ENCODE measurements around the gene SNAPC5. TPM values are rescaled to one million over a fixed set of nuclear protein-coding genes. Genes with fewer than 3 reads are reported as not detected.
A peak's percentile ranks its signal among the peaks of the same experiment; 100 is the strongest.

SNAPC5 gene
- total and polyA plus RNA-seq, 2 donors: 30.2 to 39.9 TPM

GRCh38 chr15:66483131-66483566 is 14.4 kb downstream of the SNAPC5 start:
- H3K9me3 ChIP-seq (ENCODE audit: control insufficient read depth in 2 of 2, insufficient read depth in 1 of 2, low read length in 1 of 2): no peaks in the 10 kb centered on the region
- 98% methylated on average over 3 of the region's 3 CpGs for WGBS
- H3K4me3 ChIP-seq (ENCODE audit: low read length in 2 of 2): no peak overlapping the region
- peaks cover 43 to 46% of the 10 kb centered on the region in 2 donors for H3K36me3 ChIP-seq (ENCODE audit: control insufficient read depth in 2 of 2, insufficient read depth in 2 of 2, low read length in 1 of 2)
- H3K27ac ChIP-seq (ENCODE audit: low read depth in 1 of 2, low read length in 1 of 2): no peak overlapping the region
- H3K27me3 ChIP-seq (ENCODE audit: control insufficient read depth in 2 of 2, insufficient read depth in 1 of 2, low read length in 1 of 2): no peaks in the 10 kb centered on the region
- DNase-seq (ENCODE audit: low read depth in 6 of 9, low spot score in 9 of 9): no peak
- no peaks in the 10 kb centered on the region for H3K4me1 ChIP-seq (ENCODE audit: control insufficient read depth in 2 of 2, insufficient read depth in 2 of 2, low read length in 2 of 2)

- H3K27me3 ChIP-seq (ENCODE audit: control insufficient read depth in 2 of 2, insufficient read depth in 1 of 2, low read length in 1 of 2): no peaks in the 10 kb centered on the region
- no peak for DNase-seq (ENCODE audit: low read depth in 6 of 9, low spot score in 9 of 9)
- H3K4me3 ChIP-seq (ENCODE audit: low read length in 2 of 2): no peak overlapping the region
- peaks cover 37 to 40% of the 10 kb centered on the region in 2 donors for H3K36me3 ChIP-seq (ENCODE audit: control insufficient read depth in 2 of 2, insufficient read depth in 2 of 2, low read length in 1 of 2)
- no peak overlapping the region for H3K27ac ChIP-seq (ENCODE audit: low read depth in 1 of 2, low read length in 1 of 2)
- no peaks in the 10 kb centered on the region for H3K4me1 ChIP-seq (ENCODE audit: control insufficient read depth in 2 of 2, insufficient read depth in 2 of 2, low read length in 2 of 2)
- H3K9me3 ChIP-seq (ENCODE audit: control insufficient read depth in 2 of 2, insufficient read depth in 1 of 2, low read length in 1 of 2): no peaks in the 10 kb centered on the region
- WGBS: 92% methylated on average over 9 of the region's 9 CpGs
Observed at GRCh38 chr15:66482539-66482938, 15.0 kb downstream of the SNAPC5 start.

DNA sequence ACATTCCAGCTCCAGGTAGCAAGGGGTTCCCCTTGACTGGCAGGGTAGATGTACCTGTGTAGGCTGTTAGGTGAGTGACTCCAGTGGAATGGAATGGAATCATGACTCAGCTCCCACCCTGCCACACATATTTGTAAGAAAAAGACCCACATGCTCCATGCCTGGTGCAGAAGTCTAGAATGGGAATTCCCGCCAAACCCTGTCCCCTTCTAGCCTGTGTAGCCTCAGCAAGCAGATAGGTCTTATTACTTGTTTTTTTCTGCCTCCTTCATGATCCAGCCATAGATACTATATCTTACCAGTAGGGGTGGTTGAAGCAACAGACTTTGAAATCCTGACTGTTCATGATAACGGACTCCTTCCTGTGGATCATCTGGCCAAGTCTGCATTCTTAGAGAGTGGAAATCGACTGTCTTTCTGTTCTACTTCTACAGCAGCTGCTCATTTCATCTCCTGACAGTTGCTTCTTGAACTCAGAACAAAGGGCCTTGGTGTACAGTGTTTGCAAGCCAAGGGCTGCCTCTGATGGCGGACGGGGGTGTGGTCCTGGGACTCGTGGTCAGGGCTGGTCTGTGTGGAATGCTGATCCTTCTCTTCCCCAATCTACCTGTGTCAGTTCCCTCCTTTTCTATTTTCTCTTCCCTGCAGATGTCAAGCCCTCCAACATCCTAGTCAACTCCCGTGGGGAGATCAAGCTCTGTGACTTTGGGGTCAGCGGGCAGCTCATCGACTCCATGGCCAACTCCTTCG is 16.3 kb downstream of the SNAPC5 start:
- 97% methylated on average over 10 of the region's 10 CpGs for WGBS
- Histone ChIP-seq H3K36me3 (ENCODE audit: control insufficient read depth in 2 of 2, insufficient read depth in 2 of 2, low read length in 1 of 2) (peaks cover 28 to 32% of the 10 kb centered on the region in 2 donors), H3K4me1 (ENCODE audit: control insufficient read depth in 2 of 2, insufficient read depth in 2 of 2, low read length in 2 of 2) (no peaks in the 10 kb centered on the region), H3K4me3 (ENCODE audit: low read length in 2 of 2) (no peak overlapping the region), H3K27me3 (ENCODE audit: control insufficient read depth in 2 of 2, insufficient read depth in 1 of 2, low read length in 1 of 2) (no peaks in the 10 kb centered on the region), H3K27ac (ENCODE audit: low read depth in 1 of 2, low read length in 1 of 2) (no peak overlapping the region), H3K9me3 (ENCODE audit: control insufficient read depth in 2 of 2, insufficient read depth in 1 of 2, low read length in 1 of 2) (no peaks in the 10 kb centered on the region)
- no peak for DNase-seq (ENCODE audit: low read depth in 6 of 9, low spot score in 9 of 9)

- no peaks in the 10 kb centered on the region for H3K4me1 ChIP-seq (ENCODE audit: control insufficient read depth in 2 of 2, insufficient read depth in 2 of 2, low read length in 2 of 2)
- H3K4me3 ChIP-seq (ENCODE audit: low read length in 2 of 2): no peak overlapping the region
- no peaks in the 10 kb centered on the region for H3K27me3 ChIP-seq (ENCODE audit: control insufficient read depth in 2 of 2, insufficient read depth in 1 of 2, low read length in 1 of 2)
- 91% methylated on average over 6 of the region's 6 CpGs for WGBS
- H3K9me3 ChIP-seq (ENCODE audit: control insufficient read depth in 2 of 2, insufficient read depth in 1 of 2, low read length in 1 of 2): no peaks in the 10 kb centered on the region
- no peak for DNase-seq (ENCODE audit: low read depth in 6 of 9, low spot score in 9 of 9)
- H3K27ac ChIP-seq (ENCODE audit: low read depth in 1 of 2, low read length in 1 of 2): no peak overlapping the region
- H3K36me3 ChIP-seq (ENCODE audit: control insufficient read depth in 2 of 2, insufficient read depth in 2 of 2, low read length in 1 of 2): peaks cover 25% of the 10 kb centered on the region in 2 donors
Observed at GRCh38 chr15:66480267-66480666, 17.3 kb downstream of the SNAPC5 start.

DNA sequence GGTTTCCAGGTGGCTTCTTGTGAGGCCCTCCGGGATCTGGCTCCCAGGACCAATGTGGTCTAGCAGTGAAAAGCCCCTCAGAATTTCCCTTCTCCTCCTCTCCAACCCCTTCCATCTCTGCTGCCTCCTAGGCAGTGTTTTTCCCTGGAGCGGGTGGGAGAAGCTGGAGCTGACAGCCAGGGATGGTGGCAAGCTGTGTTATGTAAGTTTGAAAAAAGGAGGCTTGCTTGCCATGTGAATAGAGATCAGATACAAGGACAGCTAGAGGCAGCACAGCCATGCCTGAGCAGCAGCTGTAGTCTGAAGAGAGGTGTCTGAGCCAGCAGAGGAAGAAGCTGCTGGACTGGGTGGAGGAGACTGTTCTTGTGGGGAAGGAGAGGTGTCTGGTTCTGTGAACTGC is 20.6 kb downstream of the SNAPC5 start:
- Histone ChIP-seq H3K27ac (ENCODE audit: low read depth in 1 of 2, low read length in 1 of 2) (no peak overlapping the region), H3K9me3 (ENCODE audit: control insufficient read depth in 2 of 2, insufficient read depth in 1 of 2, low read length in 1 of 2) (no peaks in the 10 kb centered on the region), H3K27me3 (ENCODE audit: control insufficient read depth in 2 of 2, insufficient read depth in 1 of 2, low read length in 1 of 2) (no peaks in the 10 kb centered on the region), H3K4me1 (ENCODE audit: control insufficient read depth in 2 of 2, insufficient read depth in 2 of 2, low read length in 2 of 2) (peaks cover 5 to 6% of the 10 kb centered on the region in 2 donors), H3K4me3 (ENCODE audit: low read length in 2 of 2) (no peak overlapping the region), H3K36me3 (ENCODE audit: control insufficient read depth in 2 of 2, insufficient read depth in 2 of 2, low read length in 1 of 2) (peaks cover 6 to 12% of the 10 kb centered on the region in 2 donors)
- 95% methylated on average over 2 of the region's 2 CpGs for WGBS
- DNase-seq (ENCODE audit: low read depth in 6 of 9, low spot score in 9 of 9): no peak

GRCh38 chr15:66476535-66476934 is 21.0 kb downstream of the SNAPC5 start:
- Histone ChIP-seq H3K9me3 (ENCODE audit: control insufficient read depth in 2 of 2, insufficient read depth in 1 of 2, low read length in 1 of 2) (no peaks in the 10 kb centered on the region), H3K4me3 (ENCODE audit: low read length in 2 of 2) (no peak overlapping the region), H3K27ac (ENCODE audit: low read depth in 1 of 2, low read length in 1 of 2) (no peak overlapping the region), H3K27me3 (ENCODE audit: control insufficient read depth in 2 of 2, insufficient read depth in 1 of 2, low read length in 1 of 2) (no peaks in the 10 kb centered on the region), H3K36me3 (ENCODE audit: control insufficient read depth in 2 of 2, insufficient read depth in 2 of 2, low read length in 1 of 2) (peaks cover 1 to 7% of the 10 kb centered on the region in 2 donors), H3K4me1 (ENCODE audit: control insufficient read depth in 2 of 2, insufficient read depth in 2 of 2, low read length in 2 of 2) (peaks cover 8 to 10% of the 10 kb centered on the region in 2 donors)
- 97% methylated on average over 4 of the region's 4 CpGs for WGBS
- no peak for DNase-seq (ENCODE audit: low read depth in 6 of 9, low spot score in 9 of 9)

GRCh38 chr15:66474963-66475362 is 22.6 kb downstream of the SNAPC5 start:
- 96% methylated on average over 3 of the region's 3 CpGs for WGBS

GRCh38 chr15:66474135-66474534 is 23.4 kb downstream of the SNAPC5 start:
- no peak overlapping the region for H3K4me3 ChIP-seq (ENCODE audit: low read length in 2 of 2)
- 96% methylated on average over 2 of the region's 2 CpGs for WGBS
- H3K27ac ChIP-seq (ENCODE audit: low read depth in 1 of 2, low read length in 1 of 2): no peak overlapping the region

More at GRCh38 chr15:66474963-66475362, 22.6 kb downstream of the SNAPC5 start:
- H3K4me3 ChIP-seq (ENCODE audit: low read length in 2 of 2): no peak overlapping the region
- H3K9me3 ChIP-seq (ENCODE audit: control insufficient read depth in 2 of 2, insufficient read depth in 1 of 2, low read length in 1 of 2): no peaks in the 10 kb centered on the region
- no peak for DNase-seq (ENCODE audit: low read depth in 6 of 9, low spot score in 9 of 9)
- H3K36me3 ChIP-seq (ENCODE audit: control insufficient read depth in 2 of 2, insufficient read depth in 2 of 2, low read length in 1 of 2): peaks cover 0 to 6% of the 10 kb centered on the region in 2 donors
- H3K27ac ChIP-seq (ENCODE audit: low read depth in 1 of 2, low read length in 1 of 2): no peak overlapping the region
- peaks cover 8 to 14% of the 10 kb centered on the region in 2 donors for H3K4me1 ChIP-seq (ENCODE audit: control insufficient read depth in 2 of 2, insufficient read depth in 2 of 2, low read length in 2 of 2)
- H3K27me3 ChIP-seq (ENCODE audit: control insufficient read depth in 2 of 2, insufficient read depth in 1 of 2, low read length in 1 of 2): no peaks in the 10 kb centered on the region

GRCh38 chr15:66472176-66472999 is 25.2 kb downstream of the SNAPC5 start:
- DNase-seq (ENCODE audit: low read depth in 6 of 9, low spot score in 9 of 9): peak; percentile 17 to 86 (median 53)
- peak overlapping the region; percentile 77 to 85 for H3K27ac ChIP-seq (ENCODE audit: low read depth in 1 of 2, low read length in 1 of 2)
- WGBS: 15% methylated on average over 8 of the region's 8 CpGs

More at GRCh38 chr15:66474135-66474534, 23.4 kb downstream of the SNAPC5 start:
- no peak for DNase-seq (ENCODE audit: low read depth in 6 of 9, low spot score in 9 of 9)
- no peaks in the 10 kb centered on the region for H3K27me3 ChIP-seq (ENCODE audit: control insufficient read depth in 2 of 2, insufficient read depth in 1 of 2, low read length in 1 of 2)
- H3K4me1 ChIP-seq (ENCODE audit: control insufficient read depth in 2 of 2, insufficient read depth in 2 of 2, low read length in 2 of 2): peaks cover 8 to 14% of the 10 kb centered on the region in 2 donors
- H3K36me3 ChIP-seq (ENCODE audit: control insufficient read depth in 2 of 2, insufficient read depth in 2 of 2, low read length in 1 of 2): peaks cover 0 to 6% of the 10 kb centered on the region in 2 donors
- H3K9me3 ChIP-seq (ENCODE audit: control insufficient read depth in 2 of 2, insufficient read depth in 1 of 2, low read length in 1 of 2): no peaks in the 10 kb centered on the region

More at GRCh38 chr15:66472176-66472999, 25.2 kb downstream of the SNAPC5 start:
- Histone ChIP-seq H3K4me1 (ENCODE audit: control insufficient read depth in 2 of 2, insufficient read depth in 2 of 2, low read length in 2 of 2) (peaks cover 8 to 14% of the 10 kb centered on the region in 2 donors), H3K36me3 (ENCODE audit: control insufficient read depth in 2 of 2, insufficient read depth in 2 of 2, low read length in 1 of 2) (peaks cover 0 to 6% of the 10 kb centered on the region in 2 donors), H3K9me3 (ENCODE audit: control insufficient read depth in 2 of 2, insufficient read depth in 1 of 2, low read length in 1 of 2) (no peaks in the 10 kb centered on the region), H3K27me3 (ENCODE audit: control insufficient read depth in 2 of 2, insufficient read depth in 1 of 2, low read length in 1 of 2) (no peaks in the 10 kb centered on the region), H3K4me3 (ENCODE audit: low read length in 2 of 2) (no peak overlapping the region)
